GM23248 (cell line): Measurements from ENCODE around the gene PHF12. TPM values are rescaled to one million over a fixed set of nuclear protein-coding genes. Genes with fewer than 3 reads are reported as not detected.
A peak's percentile ranks its signal among the peaks of the same experiment; 100 is the strongest.

ENCODE experiments used
- DNase-seq: peaks from one replicate; pipeline ENCODE4 v3.0.0-alpha.2; 2015
- H2AFZ ChIP-seq: fragments of 200-600 bp; sonication (generic); 2 replicates; pipeline ENCODE4 v1.6.1; 2016; ENCODE audit warnings: antibody characterized with exemption
- H3F3A ChIP-seq: fragments of 200-600 bp; sonication (generic); 2 replicates; pipeline ENCODE4 v1.6.1; 2016; ENCODE audit warnings: mild to moderate bottlenecking, antibody characterized with exemption, mixed run types; ENCODE audit not compliant: insufficient read depth
- H3K27ac ChIP-seq: fragments of 200-600 bp; sonication (generic); 2 replicates; pipeline ENCODE4 v1.5.1; 2016; ENCODE audit warnings: mild to moderate bottlenecking
- H3K27me3 ChIP-seq: fragments of 200-600 bp; sonication (generic); replicated peaks from 2 replicates; pipeline ENCODE4 v1.6.1; 2016; ENCODE audit warnings: mild to moderate bottlenecking; ENCODE audit not compliant: insufficient read depth
- H3K36me3 ChIP-seq: fragments of 200-600 bp; sonication (generic); 2 replicates; pipeline ENCODE4 v1.6.1; 2016; ENCODE audit warnings: low read depth, mild to moderate bottlenecking
- H3K4me1 ChIP-seq: fragments of 200-600 bp; sonication (generic); 2 replicates; pipeline ENCODE4 v1.6.1; 2016; ENCODE audit warnings: mild to moderate bottlenecking; ENCODE audit not compliant: insufficient read depth
- H3K4me2 ChIP-seq: fragments of 200-600 bp; sonication (generic); one replicate; pipeline ENCODE4 v1.6.1; 2016; ENCODE audit warnings: mild to moderate bottlenecking; ENCODE audit not compliant: unreplicated experiment
- H3K4me3 ChIP-seq: fragments of 200-600 bp; sonication (generic); 2 replicates; pipeline ENCODE4 v1.5.1; 2016; ENCODE audit warnings: mild to moderate bottlenecking
- H3K79me2 ChIP-seq: fragments of 200-600 bp; sonication (generic); 2 replicates; pipeline ENCODE4 v1.6.1; 2016; ENCODE audit warnings: mild to moderate bottlenecking; ENCODE audit not compliant: insufficient read depth
- H3K9ac ChIP-seq: fragments of 200-600 bp; sonication (generic); 2 replicates; pipeline ENCODE4 v1.6.1; 2016; ENCODE audit warnings: mild to moderate bottlenecking
- H3K9me2 ChIP-seq: fragments of 200-600 bp; sonication (generic); 2 replicates; pipeline ENCODE4 v1.6.1; 2016; ENCODE audit warnings: mixed run types, mild to moderate bottlenecking, moderate library complexity; ENCODE audit not compliant: insufficient read depth
- H3K9me3 ChIP-seq: fragments of 200-600 bp; sonication (generic); one replicate; pipeline ENCODE4 v1.6.1; 2017; ENCODE audit warnings: low read depth
- H4K20me1 ChIP-seq: fragments of 200-600 bp; sonication (generic); 2 replicates; pipeline ENCODE4 v1.6.0; 2016; ENCODE audit not compliant: insufficient read depth
- EZH2 ChIP-seq: fragments of 200-600 bp; sonication (generic); IDR thresholded peaks from 2 replicates; pipeline ENCODE4 v1.6.1; 2018; ENCODE audit warnings: antibody characterized with exemption, mild to moderate bottlenecking; ENCODE audit not compliant: insufficient read depth, poor library complexity, severe bottlenecking
- EZH2phosphoT487 ChIP-seq: fragments of 200-600 bp; sonication (generic); IDR thresholded peaks from 2 replicates; pipeline ENCODE4 v1.6.1; 2018; ENCODE audit warnings: antibody characterized with exemption, moderate library complexity, mild to moderate bottlenecking, low read depth; ENCODE audit not compliant: insufficient read depth
- WGBS, 2 experiments: methylation state at CpG; one replicate each; pipeline ENCODE4 v1.1.6; 2015 to 2017; ENCODE audit warnings: low lambda C conversion rate in 2 of 2, low coverage in 1 of 2; ENCODE audit errors: missing lambda C conversion rate in 2 of 2; 5-methylcytosine and 5-hydroxymethylcytosine counted together
- in situ Hi-C: fragments of 300-500 bp; cut with MboI; formaldehyde crosslinking; loops from 2 replicates; pipeline ENCODE4 v1.15.0; 2020
- polyA plus RNA-seq: library from polyadenylated mRNA; unstranded; fragments of >200 nt; fragmentation: Nextera tagmentation; extraction: Ambion mirVana; gene quantifications from 2 replicates; pipeline ENCODE4 v1.2.1, GENCODE V29; 2016
- total RNA-seq: library from RNA; depleted of rRNA; stranded (reverse); fragments of >200 nt; shearing (Covaris generic); gene quantifications from 2 replicates; pipeline ENCODE4 v1.2.3, GENCODE V29; 2014

PHF12 gene
- total and polyA plus RNA-seq, 2 experiments from 2014 or later, result 6.1 to 27.7 TPM

- TF ChIP-seq EZH2phosphoT487 (no peak), EZH2 (no peak)
- H3K27ac ChIP-seq, result no peak overlapping the region
- WGBS, 2 experiments, result 74 to 84% methylated on average over 4 to 7 of the region's 7 CpGs
- no peak overlapping the region for H3K4me2 ChIP-seq
- H3K9ac ChIP-seq, result no peak overlapping the region
- no peaks in the 10 kb centered on the region for H3K9me2 ChIP-seq
- H3K4me3 ChIP-seq, result no peak overlapping the region
- no peak overlapping the region for H2AFZ ChIP-seq
- in situ Hi-C loops, result no loop called here
- H3K27me3 ChIP-seq, result no peaks in the 10 kb centered on the region
- H3K9me3 ChIP-seq, result no peaks in the 10 kb centered on the region
- no peaks in the 10 kb centered on the region for H4K20me1 ChIP-seq
- no peak for DNase-seq
- H3K79me2 ChIP-seq, result peaks cover under 1% of the 10 kb centered on the region; the same call in 1 of the 2 replicates
- 0 out of 2 replicates have a peak, but pooled peaks cover 3% of the 10 kb centered on the region for H3K4me1 ChIP-seq
- H3K36me3 ChIP-seq, result no peaks in the 10 kb centered on the region
- H3F3A ChIP-seq, result peaks cover 4% of the 10 kb centered on the region; the same call in 1 of the 2 replicates
These were observed 4.8 kb upstream of the PHF12 start for GRCh38 chr17:28956112-28956511.

- Histone ChIP-seq H3F3A (peaks cover 4% of the 10 kb centered on the region), H3K27me3 (no peaks in the 10 kb centered on the region), H3K27ac (no peak overlapping the region), H3K9me2 (no peaks in the 10 kb centered on the region), H3K36me3 (no peaks in the 10 kb centered on the region), H4K20me1 (no peaks in the 10 kb centered on the region), H3K79me2 (peaks cover 8% of the 10 kb centered on the region), H3K4me1 (0 out of 2 replicates have a peak, but pooled peaks cover 3% of the 10 kb centered on the region), H3K9me3 (no peaks in the 10 kb centered on the region), H3K9ac (no peak overlapping the region), H3K4me3 (no peak overlapping the region), H2AFZ (no peak overlapping the region), H3K4me2 (no peak overlapping the region)
- no peak for DNase-seq
- in situ Hi-C loops, result no loop called here
- TF ChIP-seq EZH2phosphoT487, result no peak
- no peak for TF ChIP-seq EZH2
- 65 to 84% methylated on average over 5 of the region's 5 CpGs for WGBS, 2 experiments
These were observed 4.1 kb upstream of the PHF12 start for GRCh38 chr17:28955408-28955807.

DNA sequence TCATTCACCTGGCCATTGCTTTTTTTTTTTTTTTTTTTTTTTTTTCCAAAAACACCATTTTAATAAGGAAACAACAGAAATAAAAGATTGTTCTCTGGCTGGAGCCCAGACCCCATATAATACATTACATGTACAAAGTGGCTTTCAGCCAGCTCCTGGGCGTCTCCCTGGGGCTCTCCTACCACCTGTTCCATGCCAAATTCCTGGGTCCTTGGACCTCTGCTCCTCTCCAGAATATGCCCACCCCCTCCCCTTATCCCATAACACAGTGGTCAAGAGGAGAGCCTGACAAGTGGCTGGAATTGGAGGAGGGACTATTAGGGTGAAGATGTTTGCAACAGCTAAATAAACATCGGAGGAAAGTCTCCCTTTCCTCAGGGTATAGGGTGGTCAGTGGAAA, 3.6 kb upstream of the PHF12 start:
- H3K4me2 ChIP-seq, result no peak overlapping the region
- in situ Hi-C loops, result no loop called here
- H3K36me3 ChIP-seq, result no peaks in the 10 kb centered on the region
- no peaks in the 10 kb centered on the region for H3K9me2 ChIP-seq
- H3K4me1 ChIP-seq, result 0 out of 2 replicates have a peak, but pooled peaks cover 3% of the 10 kb centered on the region
- no peaks in the 10 kb centered on the region for H4K20me1 ChIP-seq
- no peak overlapping the region for H3K27ac ChIP-seq
- H2AFZ ChIP-seq, result no peak overlapping the region
- H3K79me2 ChIP-seq, result peaks cover 13% of the 10 kb centered on the region
- H3K9ac ChIP-seq, result no peak overlapping the region
- WGBS, 2 experiments, result 31 to 38% methylated on average over 2 of the region's 2 CpGs
- no peak overlapping the region for H3K4me3 ChIP-seq
- DNase-seq, result no peak
- no peaks in the 10 kb centered on the region for H3K27me3 ChIP-seq
- no peaks in the 10 kb centered on the region for H3K9me3 ChIP-seq
- no peak for TF ChIP-seq EZH2
- no peak for TF ChIP-seq EZH2phosphoT487
- H3F3A ChIP-seq, result peaks cover 4% of the 10 kb centered on the region

- no peak overlapping the region for H3K4me2 ChIP-seq
- no peak for TF ChIP-seq EZH2
- TF ChIP-seq EZH2phosphoT487, result no peak
- DNase-seq, result peak; percentile 53
- no peaks in the 10 kb centered on the region for H3K9me3 ChIP-seq
- no peaks in the 10 kb centered on the region for H3K9me2 ChIP-seq
- no peaks in the 10 kb centered on the region for H3K36me3 ChIP-seq
- 25% methylated on average over 5 of the region's 5 CpGs for WGBS, 2 experiments
- H3K4me3 ChIP-seq, result no peak overlapping the region
- peaks cover 9% of the 10 kb centered on the region for H3F3A ChIP-seq
- H3K27me3 ChIP-seq, result no peaks in the 10 kb centered on the region
- 0 out of 2 replicates have a peak, but pooled peaks cover 3% of the 10 kb centered on the region for H3K4me1 ChIP-seq
- H3K79me2 ChIP-seq, result peaks cover 26% of the 10 kb centered on the region
- H3K27ac ChIP-seq, result no peak overlapping the region
- H2AFZ ChIP-seq, result peak overlapping the region; percentile 35; the same call in 1 of the 2 replicates
- in situ Hi-C loops, result no loop called here
- H3K9ac ChIP-seq, result no peak overlapping the region
- no peaks in the 10 kb centered on the region for H4K20me1 ChIP-seq
These were observed 2.3 kb upstream of the PHF12 start for GRCh38 chr17:28953444-28954118.
